ENCODE measurements around the gene MATR3. TPM values are rescaled to one million over a fixed set of nuclear protein-coding genes. Genes with fewer than 3 reads are reported as not detected.
"Not testable (repeated sequence)": the region's sequence is repeated elsewhere in the genome, so short reads cannot be mapped to it uniquely, and the experiment has no call there.

MATR3 gene
- total RNA-seq, 1 experiment from 2014 or later = 145 TPM

GRCh38 chr5:139306197-139306596, 12.7 kb downstream of the MATR3 start:
- H3K36me3 ChIP-seq (ENCODE audit: low read depth) = 0 out of 2 replicates have a peak, but pooled peaks cover 15% of the 10 kb centered on the region
- peaks cover 100% of the 10 kb centered on the region for H4K20me1 ChIP-seq (ENCODE audit: insufficient read depth)
- H3K9me3 ChIP-seq (ENCODE audit: insufficient read depth, low read depth) = no peaks in the 10 kb centered on the region
- 0 out of 2 replicates have a peak overlapping the region, but pooled peaks have one; percentile 30 for H3K27ac ChIP-seq
- H2AFZ ChIP-seq = no peak overlapping the region
- peaks cover 46% of the 10 kb centered on the region for H3K4me1 ChIP-seq (replicated peaks; ENCODE audit: insufficient read depth)
- no peak overlapping the region for H3K4me2 ChIP-seq
- no peaks in the 10 kb centered on the region for H3K27me3 ChIP-seq (ENCODE audit: insufficient read depth, low read depth)
- peaks cover 54% of the 10 kb centered on the region for H3F3A ChIP-seq (ENCODE audit: insufficient read depth, low read depth)
- H3K9me2 ChIP-seq (ENCODE audit: insufficient read depth) = no peaks in the 10 kb centered on the region
- intact Hi-C loops (cut with micrococcal nuclease; ENCODE audit: unreplicated experiment) = no loop called here
- H3K79me2 ChIP-seq (ENCODE audit: low read depth) = peaks cover 100% of the 10 kb centered on the region
- no peak for TF ChIP-seq CTCF (conservative IDR thresholded peaks at IDR 0.05)
- TF ChIP-seq EZH2 (IDR thresholded peaks at IDR 0.05; ENCODE audit: low read depth) = no peak
- BruUV-seq (replicated peaks) = no TSS peak
- DNase-seq = no peak
- POLR2A ChIA-PET (ENCODE audit: unreplicated experiment) = interaction anchor here (0.6 kb wide), 1 partner anchor 40 kb away, joined by 5 read pairs; no protein-coding TSS in a partner anchor
- CTCF ChIA-PET = no interaction called here
- H3K4me3 ChIP-seq = no peak overlapping the region

- H3K9me3 ChIP-seq (ENCODE audit: insufficient read depth, low read depth) = no peaks in the 10 kb centered on the region
- TF ChIP-seq CTCF (conservative IDR thresholded peaks at IDR 0.05) (no peak), EZH2 (IDR thresholded peaks at IDR 0.05; ENCODE audit: low read depth) (no peak)
- no peak overlapping the region for H2AFZ ChIP-seq
- peaks cover 51% of the 10 kb centered on the region for H3F3A ChIP-seq (ENCODE audit: insufficient read depth, low read depth)
- intact Hi-C loops (cut with micrococcal nuclease; ENCODE audit: unreplicated experiment) = no loop called here
- H3K4me3 ChIP-seq = no peak overlapping the region
- POLR2A ChIA-PET (ENCODE audit: unreplicated experiment) = no interaction called here
- peaks cover 99% of the 10 kb centered on the region for H4K20me1 ChIP-seq (ENCODE audit: insufficient read depth)
- 0 out of 2 replicates have a peak, but pooled peaks cover 15% of the 10 kb centered on the region for H3K36me3 ChIP-seq (ENCODE audit: low read depth)
- H3K4me2 ChIP-seq = no peak overlapping the region
- H3K4me1 ChIP-seq (replicated peaks; ENCODE audit: insufficient read depth) = peaks cover 48% of the 10 kb centered on the region
- CTCF ChIA-PET = no interaction called here
- H3K27ac ChIP-seq = no peak overlapping the region
- no peak for DNase-seq
- peaks cover 100% of the 10 kb centered on the region for H3K79me2 ChIP-seq (ENCODE audit: low read depth)
- H3K9me2 ChIP-seq (ENCODE audit: insufficient read depth) = no peaks in the 10 kb centered on the region
- BruUV-seq (replicated peaks) = no TSS peak
- H3K27me3 ChIP-seq (ENCODE audit: insufficient read depth, low read depth) = no peaks in the 10 kb centered on the region
Observed at GRCh38 chr5:139306628-139307379, 13.3 kb downstream of the MATR3 start.

GRCh38 chr5:139308797-139309196, 15.3 kb downstream of the MATR3 start:
- 0 out of 2 replicates have a peak, but pooled peaks cover 15% of the 10 kb centered on the region for H3K36me3 ChIP-seq (ENCODE audit: low read depth)
- peaks cover 52% of the 10 kb centered on the region for H3F3A ChIP-seq (ENCODE audit: insufficient read depth, low read depth)
- no peak overlapping the region for H2AFZ ChIP-seq
- ChIA-PET POLR2A (ENCODE audit: unreplicated experiment) (interaction anchor here (0.7 kb wide), 1 partner anchor 252 kb away, joined by 11 read pairs; no protein-coding TSS in a partner anchor), CTCF (no interaction called here)
- H3K4me2 ChIP-seq = 0 out of 2 replicates have a peak overlapping the region, but pooled peaks have one; percentile 21
- peaks cover 99% of the 10 kb centered on the region for H4K20me1 ChIP-seq (ENCODE audit: insufficient read depth)
- intact Hi-C loops (cut with micrococcal nuclease; ENCODE audit: unreplicated experiment) = no loop called here
- H3K27ac ChIP-seq = peak overlapping the region; percentile 67; the same call in 1 of the 2 replicates
- no peaks in the 10 kb centered on the region for H3K9me3 ChIP-seq (ENCODE audit: insufficient read depth, low read depth)
- no peak overlapping the region for H3K4me3 ChIP-seq
- H3K4me1 ChIP-seq (replicated peaks; ENCODE audit: insufficient read depth) = peaks cover 48% of the 10 kb centered on the region
- no peak for DNase-seq
- no peaks in the 10 kb centered on the region for H3K27me3 ChIP-seq (ENCODE audit: insufficient read depth, low read depth)
- H3K9me2 ChIP-seq (ENCODE audit: insufficient read depth) = no peaks in the 10 kb centered on the region
- TF ChIP-seq CTCF (conservative IDR thresholded peaks at IDR 0.05) (no peak), EZH2 (IDR thresholded peaks at IDR 0.05; ENCODE audit: low read depth) (no peak)
- H3K79me2 ChIP-seq (ENCODE audit: low read depth) = peaks cover 100% of the 10 kb centered on the region
- BruUV-seq (replicated peaks) = no TSS peak

GRCh38 chr5:139310715-139311186, 17.2 kb downstream of the MATR3 start:
- peak overlapping the region; percentile 53 for H3K4me2 ChIP-seq
- POLR2A ChIA-PET (ENCODE audit: unreplicated experiment) = interaction anchor here (0.7 to 1.2 kb wide), 5 partner anchors 16 to 529 kb away, joined by 3 to 8 read pairs (median 7); partner anchors contain the start of gene MATR3
- peak; percentile 69 to 71 for DNase-seq
- CTCF ChIA-PET = interaction anchor here (0.5 to 0.6 kb wide), 2 partner anchors 118 to 575 kb away, joined by 4 to 6 read pairs; no protein-coding TSS in a partner anchor
- H3K9me2 ChIP-seq (ENCODE audit: insufficient read depth); H3K27me3 ChIP-seq (ENCODE audit: insufficient read depth, low read depth); H2AFZ ChIP-seq; intact Hi-C loops (cut with micrococcal nuclease; ENCODE audit: unreplicated experiment); H3K9me3 ChIP-seq (ENCODE audit: insufficient read depth, low read depth); H3K4me3 ChIP-seq; BruUV-seq (replicated peaks): not testable (repeated sequence)
- 0 out of 2 replicates have a peak, but pooled peaks cover 26% of the 10 kb centered on the region for H3K36me3 ChIP-seq (ENCODE audit: low read depth)
- peaks cover 41% of the 10 kb centered on the region for H3K4me1 ChIP-seq (replicated peaks; ENCODE audit: insufficient read depth)
- H3F3A ChIP-seq (ENCODE audit: insufficient read depth, low read depth) = peaks cover 65% of the 10 kb centered on the region
- H3K79me2 ChIP-seq (ENCODE audit: low read depth) = peaks cover 100% of the 10 kb centered on the region
- peak overlapping the region; percentile 67 for H3K27ac ChIP-seq
- H4K20me1 ChIP-seq (ENCODE audit: insufficient read depth) = peaks cover 99% of the 10 kb centered on the region
